PC-9 (cell line): ENCODE data around the gene SPATA16.

Experiments used
- EZH2 ChIP-seq: fragments of 200-600 bp; sonication (generic); IDR thresholded peaks from 2 replicates; pipeline ENCODE4 v1.8.0; 2017; ENCODE audit warnings: antibody characterized with exemption, low read depth
- TF ChIP-seq, protein P1 (sequence below): fragments of 200-600 bp; sonication (generic); conservative IDR thresholded peaks from 2 replicates; pipeline ENCODE4 v1.6.1; 2017; ENCODE audit warnings: mixed run types, antibody characterized with exemption, mild to moderate bottlenecking, moderate library complexity

DNA sequence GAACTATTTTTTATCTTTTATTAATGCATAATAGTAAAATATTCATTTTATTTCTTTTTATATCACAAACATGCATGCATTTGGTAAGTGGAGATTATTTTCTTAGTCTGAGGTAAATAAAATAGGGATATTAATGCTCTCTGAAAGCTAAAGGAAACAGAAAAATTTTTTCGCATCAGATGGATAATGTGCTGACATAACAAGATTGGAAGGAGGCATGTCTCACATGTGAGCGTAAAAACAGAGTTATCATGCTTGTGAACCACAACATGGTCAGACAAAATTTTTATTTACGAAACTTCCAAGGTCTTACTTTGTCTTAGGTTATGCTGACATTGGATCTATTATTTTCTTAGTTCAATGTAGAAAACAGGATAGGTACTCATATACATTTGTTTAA is 166.1 kb downstream of the SPATA16 start:
- TF ChIP-seq, protein P1, sequence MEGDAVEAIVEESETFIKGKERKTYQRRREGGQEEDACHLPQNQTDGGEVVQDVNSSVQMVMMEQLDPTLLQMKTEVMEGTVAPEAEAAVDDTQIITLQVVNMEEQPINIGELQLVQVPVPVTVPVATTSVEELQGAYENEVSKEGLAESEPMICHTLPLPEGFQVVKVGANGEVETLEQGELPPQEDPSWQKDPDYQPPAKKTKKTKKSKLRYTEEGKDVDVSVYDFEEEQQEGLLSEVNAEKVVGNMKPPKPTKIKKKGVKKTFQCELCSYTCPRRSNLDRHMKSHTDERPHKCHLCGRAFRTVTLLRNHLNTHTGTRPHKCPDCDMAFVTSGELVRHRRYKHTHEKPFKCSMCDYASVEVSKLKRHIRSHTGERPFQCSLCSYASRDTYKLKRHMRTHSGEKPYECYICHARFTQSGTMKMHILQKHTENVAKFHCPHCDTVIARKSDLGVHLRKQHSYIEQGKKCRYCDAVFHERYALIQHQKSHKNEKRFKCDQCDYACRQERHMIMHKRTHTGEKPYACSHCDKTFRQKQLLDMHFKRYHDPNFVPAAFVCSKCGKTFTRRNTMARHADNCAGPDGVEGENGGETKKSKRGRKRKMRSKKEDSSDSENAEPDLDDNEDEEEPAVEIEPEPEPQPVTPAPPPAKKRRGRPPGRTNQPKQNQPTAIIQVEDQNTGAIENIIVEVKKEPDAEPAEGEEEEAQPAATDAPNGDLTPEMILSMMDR, result no peak
- no peak for TF ChIP-seq EZH2
